ENCODE results near the gene PCSK6. TPM values are rescaled to one million over a fixed set of nuclear protein-coding genes. Genes with fewer than 3 reads are reported as not detected.
A peak's percentile ranks its signal among the peaks of the same experiment; 100 is the strongest.

The PCSK6 gene
- total RNA-seq, 3 donors from 2014 or later (not counting 1 experiment from before 2014, with no cell fraction given), result 1.5 to 2.4 (median 2.4) TPM

GRCh38 chr15:101368861-101369642, 120.5 kb downstream of the PCSK6 start:
- no peak for TF ChIP-seq CTCF (IDR thresholded peaks at IDR 0.05)

GRCh38 chr15:101368086-101368780, 121.3 kb downstream of the PCSK6 start:
- H3K36me3 Mint-ChIP-seq, result no peaks in the 10 kb centered on the region
- no peak for TF ChIP-seq CTCF (IDR thresholded peaks at IDR 0.05)
- ATAC-seq, result peak in 1 of 3 donors; percentile 22

More at GRCh38 chr15:101368861-101369642, 120.5 kb downstream of the PCSK6 start:
- H3K36me3 Mint-ChIP-seq, result no peaks in the 10 kb centered on the region
- intact Hi-C loops (cut with micrococcal nuclease), result no loop called here
- H3K4me3 ChIP-seq (ENCODE audit: low read length), result no peak overlapping the region
- H3K27me3 Mint-ChIP-seq (ENCODE audit: low read depth in 2 of 2), result peaks cover 4 to 8% of the 10 kb centered on the region in 2 donors
- no peak overlapping the region for H3K27ac ChIP-seq (ENCODE audit: low read length)
- H3K27ac Mint-ChIP-seq, result no peak overlapping the region
- no peaks in the 10 kb centered on the region for H3K9me3 ChIP-seq (ENCODE audit: control insufficient read depth, insufficient read depth, low read length)
- H3K4me1 ChIP-seq (ENCODE audit: control insufficient read depth, insufficient read depth, low read length), result no peaks in the 10 kb centered on the region
- DNase-seq, result no peak
- H3K27me3 ChIP-seq (ENCODE audit: control insufficient read depth, insufficient read depth, low read length), result no peaks in the 10 kb centered on the region
- ATAC-seq, result no peak
- WGBS (ENCODE audit: insufficient coverage), result 91% methylated on average over 15 of the region's 15 CpGs
- H3K4me3 Mint-ChIP-seq, result no peak overlapping the region
- H3K9me3 Mint-ChIP-seq, result no peaks in the 10 kb centered on the region
- H3K36me3 ChIP-seq (ENCODE audit: control insufficient read depth, insufficient read depth, low read length), result no peaks in the 10 kb centered on the region
- H3K4me1 Mint-ChIP-seq, result no peaks in the 10 kb centered on the region

DNA sequence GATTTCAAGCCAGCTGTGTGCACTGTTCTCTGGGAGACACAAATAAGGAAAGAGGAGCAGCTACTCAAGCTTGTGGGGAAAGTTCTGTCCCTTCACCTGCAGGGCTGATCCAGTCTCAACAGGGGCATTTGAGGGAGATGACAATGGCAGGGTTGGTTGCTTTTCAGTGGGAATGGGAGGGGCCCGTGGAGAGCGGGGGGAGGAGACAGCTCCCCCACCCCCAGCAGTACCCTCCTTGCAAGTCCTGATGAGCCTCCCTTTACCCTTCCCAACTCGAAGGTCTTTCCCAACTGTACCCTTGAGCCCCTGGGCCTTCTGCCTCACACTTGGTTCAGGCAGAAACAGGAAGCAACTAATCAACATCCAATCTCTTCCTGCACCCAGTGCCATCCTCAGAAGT, 122.7 kb downstream of the PCSK6 start:
- no peak for DNase-seq
- Histone ChIP-seq H3K9me3 (ENCODE audit: control insufficient read depth, insufficient read depth, low read length) (no peaks in the 10 kb centered on the region), H3K4me1 (ENCODE audit: control insufficient read depth, insufficient read depth, low read length) (no peaks in the 10 kb centered on the region), H3K4me3 (ENCODE audit: low read length) (no peak overlapping the region), H3K27ac (ENCODE audit: low read length) (no peak overlapping the region), H3K36me3 (ENCODE audit: control insufficient read depth, insufficient read depth, low read length) (no peaks in the 10 kb centered on the region), H3K27me3 (ENCODE audit: control insufficient read depth, insufficient read depth, low read length) (no peaks in the 10 kb centered on the region)
- Mint-ChIP-seq H3K9me3 (no peaks in the 10 kb centered on the region), H3K4me1 (no peaks in the 10 kb centered on the region), H3K27ac (no peak overlapping the region), H3K4me3 (no peak overlapping the region), H3K27me3 (ENCODE audit: low read depth in 2 of 2) (peaks cover 0 to 8% of the 10 kb centered on the region in 2 donors), H3K36me3 (no peaks in the 10 kb centered on the region)
- no peak for ATAC-seq
- 57% methylated on average over 2 of the region's 3 CpGs for whole genome bisulfite sequencing (ENCODE audit: insufficient coverage)
- no peak for TF ChIP-seq CTCF (IDR thresholded peaks at IDR 0.05)
- intact Hi-C loops (cut with micrococcal nuclease), result no loop called here

More at GRCh38 chr15:101368086-101368780, 121.3 kb downstream of the PCSK6 start:
- H3K27ac ChIP-seq (ENCODE audit: low read length), result no peak overlapping the region
- no peaks in the 10 kb centered on the region for H3K36me3 ChIP-seq (ENCODE audit: control insufficient read depth, insufficient read depth, low read length)
- H3K4me3 ChIP-seq (ENCODE audit: low read length), result no peak overlapping the region
- intact Hi-C loops (cut with micrococcal nuclease), result no loop called here
- no peaks in the 10 kb centered on the region for H3K4me1 ChIP-seq (ENCODE audit: control insufficient read depth, insufficient read depth, low read length)
- H3K27me3 Mint-ChIP-seq (ENCODE audit: low read depth in 2 of 2), result peaks cover 0 to 7% of the 10 kb centered on the region in 2 donors
- no peak overlapping the region for H3K4me3 Mint-ChIP-seq
- H3K27me3 ChIP-seq (ENCODE audit: control insufficient read depth, insufficient read depth, low read length), result no peaks in the 10 kb centered on the region
- no peaks in the 10 kb centered on the region for H3K9me3 ChIP-seq (ENCODE audit: control insufficient read depth, insufficient read depth, low read length)
- no peak for DNase-seq
- 93% methylated on average over 11 of the region's 14 CpGs for WGBS (ENCODE audit: insufficient coverage)
- H3K9me3 Mint-ChIP-seq, result no peaks in the 10 kb centered on the region
- H3K4me1 Mint-ChIP-seq, result no peaks in the 10 kb centered on the region
- no peak overlapping the region for H3K27ac Mint-ChIP-seq
